ENCODE results near the gene SUPT4H1. TPM values are rescaled to one million over a fixed set of nuclear protein-coding genes. Genes with fewer than 3 reads are reported as not detected.
"Not testable (repeated sequence)": the region's sequence is repeated elsewhere in the genome, so short reads cannot be mapped to it uniquely, and the experiment has no call there.

The SUPT4H1 gene
- polyA plus RNA-seq, 3 donors, result 30.6 to 91.4 (median 67.8) TPM

DNA sequence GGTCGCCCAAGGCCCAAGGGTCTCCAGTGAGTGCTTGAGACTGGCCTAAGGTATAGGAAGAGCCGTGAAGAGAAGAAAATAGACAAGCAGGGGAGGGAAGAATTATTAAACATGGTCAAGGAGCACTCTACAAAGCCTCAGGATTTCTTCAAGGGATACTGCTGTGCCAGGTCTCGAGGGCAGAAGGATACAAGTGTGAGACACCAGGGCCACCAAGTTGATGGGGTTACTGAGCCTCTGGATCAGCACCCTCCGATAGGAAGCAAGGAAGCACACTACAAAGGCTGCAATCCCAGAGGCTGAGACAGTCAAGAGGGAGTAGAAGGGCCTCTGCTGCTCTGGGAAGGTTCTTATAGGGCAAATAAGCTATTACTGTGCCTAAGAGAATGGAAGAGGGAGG is 6.5 kb downstream of the SUPT4H1 start:
- WGBS, 3 donors, result 68 to 98% (median 91%) methylated on average over 4 of the region's 4 CpGs
- H3K27ac ChIP-seq (ENCODE audit: low read depth, low read length), result no peak overlapping the region

DNA sequence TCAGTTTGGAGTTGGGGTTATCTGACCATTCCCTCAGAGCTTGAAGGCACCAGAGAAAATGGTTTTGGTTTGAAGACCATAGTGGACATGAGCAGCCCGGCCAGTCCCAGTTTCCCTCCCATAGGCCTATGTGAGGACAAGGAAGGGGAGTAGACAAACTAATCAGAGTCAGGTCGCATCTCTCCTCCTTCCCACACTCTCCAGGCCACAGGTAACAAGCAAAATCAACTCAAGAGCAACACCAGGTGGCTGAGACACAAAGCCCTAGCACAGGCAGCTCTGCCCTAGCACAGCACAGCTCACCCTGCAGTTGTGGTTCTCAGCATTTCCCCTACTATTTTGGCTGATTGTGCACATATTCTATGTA is 7.2 kb downstream of the SUPT4H1 start:
- H3K27ac ChIP-seq (ENCODE audit: low read depth, low read length), result no peak overlapping the region
- WGBS, 3 donors, result 40 to 60% (median 50%) methylated on average over 2 of the region's 2 CpGs

GRCh38 chr17:58344047-58344790 is 7.8 kb downstream of the SUPT4H1 start:
- WGBS, 3 donors, result 28 to 59% (median 37%) methylated on average over 9 of the region's 9 CpGs
- H3K27ac ChIP-seq (ENCODE audit: low read depth, low read length), result no peak overlapping the region

DNA sequence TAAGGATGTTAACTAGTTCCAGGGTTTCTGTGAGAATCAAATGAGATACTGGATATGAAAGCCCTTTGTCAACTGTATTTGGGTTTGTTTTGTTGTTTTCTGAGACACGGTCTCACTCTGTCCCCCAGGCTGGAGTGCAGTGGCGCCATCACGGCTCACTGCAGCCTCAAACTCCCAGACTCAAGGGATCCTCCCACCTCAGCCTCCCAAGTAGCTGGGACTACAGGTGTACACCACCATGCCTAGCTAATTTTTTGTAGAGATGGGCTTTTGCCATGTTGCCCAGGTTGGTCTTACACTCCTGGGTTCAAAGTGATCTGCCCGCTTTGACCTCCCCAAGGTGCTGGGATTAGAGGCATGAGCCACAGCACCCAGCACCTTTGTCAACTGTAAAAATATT is 8.9 kb downstream of the SUPT4H1 start:
- 87 to 92% (median 90%) methylated on average over 4 of the region's 4 CpGs for WGBS, 3 donors
- no peak overlapping the region for H3K27ac ChIP-seq (ENCODE audit: low read depth, low read length)

DNA sequence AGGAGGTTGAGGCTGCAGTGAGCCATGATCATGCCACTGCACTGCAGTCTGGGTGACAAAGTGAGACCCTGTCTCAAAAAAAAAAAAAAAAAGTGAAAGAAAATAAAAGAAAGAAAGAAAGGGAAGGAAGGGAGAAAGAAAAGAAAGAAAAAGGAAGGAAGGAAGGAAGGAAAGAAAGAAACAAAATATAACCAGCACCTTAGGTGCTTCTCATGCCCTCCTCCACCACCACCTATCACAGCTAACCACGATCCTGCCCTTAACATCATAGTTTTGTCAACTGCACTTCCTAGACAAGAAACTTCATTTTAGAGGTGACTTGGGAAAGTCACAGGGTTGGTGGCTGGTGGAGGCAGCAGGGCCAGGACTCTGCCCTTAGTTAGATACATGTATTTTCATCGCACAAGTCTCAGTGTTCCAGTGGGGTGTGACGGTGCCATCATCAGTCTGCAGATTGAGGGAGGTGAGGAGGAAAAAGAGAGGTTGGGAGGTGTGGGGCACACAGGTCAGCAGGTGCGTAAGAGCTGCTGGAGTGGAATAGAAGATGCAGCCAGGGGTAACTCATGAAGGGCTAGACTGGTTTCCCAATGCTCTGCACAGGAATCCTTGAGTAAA is 10.0 kb downstream of the SUPT4H1 start:
- 68 to 78% (median 74%) methylated on average over 4 of the region's 4 CpGs for WGBS, 3 donors
- no peak overlapping the region for H3K27ac ChIP-seq (ENCODE audit: low read depth, low read length)

DNA sequence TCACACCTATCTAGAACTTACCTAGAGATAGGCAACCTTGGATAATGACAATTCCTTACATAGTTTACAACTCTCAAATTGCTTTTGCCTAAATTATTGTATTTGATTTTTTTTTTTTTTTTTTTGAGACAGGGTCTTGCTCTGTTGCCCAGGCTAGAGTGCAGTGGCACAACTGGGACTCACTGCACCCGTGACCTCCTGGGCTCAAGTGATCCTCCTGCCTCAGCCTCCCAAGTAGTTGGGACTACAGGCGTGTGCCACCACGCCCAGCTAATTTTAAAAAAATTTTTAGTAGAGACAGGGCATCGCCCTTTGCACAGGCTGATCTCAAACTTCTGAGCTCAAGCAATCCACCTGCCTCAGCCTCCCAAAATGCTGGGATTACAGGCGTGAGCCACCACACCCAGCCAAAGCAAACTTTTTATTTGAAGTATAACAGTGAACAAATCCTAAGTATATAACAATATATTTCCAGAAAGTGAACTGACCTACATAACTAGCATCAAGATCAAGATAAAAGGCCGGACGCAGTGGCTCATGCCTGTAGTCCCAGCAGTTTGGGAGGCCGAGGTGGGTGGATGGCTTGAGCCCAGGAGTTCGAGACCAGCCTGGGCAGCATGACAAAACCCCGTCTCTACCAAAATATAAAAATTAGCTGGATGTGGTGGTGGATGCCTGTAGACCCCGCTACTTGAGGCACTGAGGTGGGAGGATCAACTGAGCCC is 10.7 kb downstream of the SUPT4H1 start:
- 89 to 94% (median 92%) methylated on average over 11 of the region's 11 CpGs for WGBS, 3 donors
- not testable (repeated sequence) for H3K27ac ChIP-seq (ENCODE audit: low read depth, low read length)

DNA sequence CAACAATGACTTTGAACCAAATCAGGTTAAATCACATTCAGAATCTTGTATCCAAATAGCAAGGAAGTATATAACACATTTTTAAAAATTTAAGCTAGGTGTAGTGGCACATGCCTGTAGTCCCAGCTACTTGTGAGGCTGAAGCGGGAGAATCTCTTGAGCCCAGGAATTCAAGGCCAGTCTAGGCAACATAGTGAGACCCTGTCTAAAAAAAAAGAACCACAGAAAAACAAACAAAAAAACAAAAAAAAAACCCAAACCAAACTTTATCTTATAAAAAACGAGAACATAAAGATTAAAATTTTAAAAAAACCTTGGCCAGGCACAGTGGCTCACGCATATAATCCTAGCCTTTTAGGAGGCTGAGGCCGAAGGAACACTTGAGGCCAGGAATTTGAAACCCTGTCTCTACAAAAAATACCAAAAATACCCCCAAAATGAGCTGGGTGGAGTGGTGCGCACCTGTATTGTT is 11.6 kb downstream of the SUPT4H1 start:
- WGBS, 3 donors, result 79 to 87% (median 85%) methylated on average over 5 of the region's 5 CpGs
- no peak overlapping the region for H3K27ac ChIP-seq (ENCODE audit: low read depth, low read length)

DNA sequence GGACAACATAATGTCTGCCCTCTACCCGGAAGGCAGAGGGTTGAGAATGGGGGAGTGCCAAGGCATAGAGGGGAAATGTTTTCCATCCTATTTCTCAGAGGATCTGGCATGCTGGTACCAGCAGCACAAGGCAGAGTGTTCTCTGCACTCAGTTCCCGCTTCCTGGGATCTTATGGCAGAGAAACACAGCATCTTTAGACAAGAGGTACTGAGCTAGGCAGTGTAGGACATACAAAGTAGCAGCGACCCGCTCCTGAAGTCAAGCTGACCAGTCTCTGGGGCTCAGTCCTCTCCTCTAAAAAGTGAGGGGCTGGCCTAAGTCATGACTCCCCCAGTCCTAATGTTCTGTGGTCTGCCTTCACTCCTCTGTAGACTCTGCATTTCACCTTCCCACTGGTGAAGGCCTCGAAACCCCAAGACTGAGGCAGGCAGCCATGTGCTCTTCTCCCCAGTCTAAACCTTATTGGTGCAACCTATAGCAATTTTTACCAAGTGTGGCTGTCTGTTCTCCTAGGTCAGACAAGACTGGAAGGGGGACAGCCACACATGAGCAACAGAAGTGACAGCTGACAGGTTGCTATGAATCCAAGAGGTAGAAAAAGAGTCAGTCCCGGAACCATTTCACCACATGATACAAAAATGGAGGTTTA is 12.1 kb downstream of the SUPT4H1 start:
- 74 to 89% (median 76%) methylated on average over 6 of the region's 6 CpGs for WGBS, 3 donors
- H3K27ac ChIP-seq (ENCODE audit: low read depth, low read length), result no peak overlapping the region

GRCh38 chr17:58338841-58339754 is 12.9 kb downstream of the SUPT4H1 start:
- no peak overlapping the region for H3K27ac ChIP-seq (ENCODE audit: low read depth, low read length)
- 29 to 55% (median 39%) methylated on average over 10 of the region's 10 CpGs for WGBS, 3 donors

DNA sequence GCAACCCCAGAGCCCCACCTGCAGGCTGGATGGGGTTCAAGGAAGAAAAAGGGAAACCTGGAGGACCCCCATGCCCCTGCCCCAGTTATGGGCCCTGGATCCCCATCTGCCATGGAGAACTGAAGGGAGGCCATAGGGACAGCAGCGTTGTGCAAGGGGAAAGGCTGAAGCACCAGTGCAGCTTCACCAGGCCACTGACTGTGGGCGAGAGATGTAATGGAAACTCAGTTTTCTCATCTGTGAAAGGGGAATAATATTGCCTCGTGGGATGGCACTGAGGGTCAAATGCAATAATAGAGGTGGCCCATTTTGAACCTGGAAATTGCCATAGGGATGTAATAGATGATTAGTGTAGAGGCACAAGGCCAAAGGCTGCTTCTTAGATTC is 13.6 kb downstream of the SUPT4H1 start:
- WGBS, 3 donors, result 60 to 80% (median 67%) methylated on average over 3 of the region's 3 CpGs
- H3K27ac ChIP-seq (ENCODE audit: low read depth, low read length), result no peak overlapping the region

- peak overlapping the region; percentile 97 for H3K27ac ChIP-seq (ENCODE audit: low read depth, low read length)
- WGBS, 3 donors, result 25 to 37% (median 27%) methylated on average over 22 to 23 of the region's 23 CpGs
These were observed 14.2 kb downstream of the SUPT4H1 start for GRCh38 chr17:58337600-58338453.

DNA sequence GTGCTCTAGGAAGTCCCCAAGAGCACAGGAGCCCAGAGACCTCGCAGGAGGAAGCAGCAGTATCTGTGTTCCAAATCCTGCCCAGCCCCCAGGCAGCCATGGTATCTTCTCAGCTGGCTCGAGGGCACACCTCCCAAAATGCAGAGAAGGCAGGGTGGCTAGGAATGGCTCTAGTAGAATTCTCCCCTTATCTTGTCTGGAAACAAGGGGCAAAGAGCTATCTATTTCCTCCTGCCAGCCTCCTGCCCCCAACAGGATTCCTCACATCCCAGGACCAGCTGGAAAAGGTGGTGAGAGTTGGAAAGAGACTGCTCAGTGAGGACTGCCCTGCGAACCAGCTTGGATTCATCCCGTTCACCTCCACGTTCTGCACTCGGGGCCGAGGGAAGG is 14.8 kb downstream of the SUPT4H1 start:
- peak overlapping the region; percentile 48 for H3K27ac ChIP-seq (ENCODE audit: low read depth, low read length)
- 27 to 34% (median 31%) methylated on average over 7 of the region's 7 CpGs for WGBS, 3 donors

DNA sequence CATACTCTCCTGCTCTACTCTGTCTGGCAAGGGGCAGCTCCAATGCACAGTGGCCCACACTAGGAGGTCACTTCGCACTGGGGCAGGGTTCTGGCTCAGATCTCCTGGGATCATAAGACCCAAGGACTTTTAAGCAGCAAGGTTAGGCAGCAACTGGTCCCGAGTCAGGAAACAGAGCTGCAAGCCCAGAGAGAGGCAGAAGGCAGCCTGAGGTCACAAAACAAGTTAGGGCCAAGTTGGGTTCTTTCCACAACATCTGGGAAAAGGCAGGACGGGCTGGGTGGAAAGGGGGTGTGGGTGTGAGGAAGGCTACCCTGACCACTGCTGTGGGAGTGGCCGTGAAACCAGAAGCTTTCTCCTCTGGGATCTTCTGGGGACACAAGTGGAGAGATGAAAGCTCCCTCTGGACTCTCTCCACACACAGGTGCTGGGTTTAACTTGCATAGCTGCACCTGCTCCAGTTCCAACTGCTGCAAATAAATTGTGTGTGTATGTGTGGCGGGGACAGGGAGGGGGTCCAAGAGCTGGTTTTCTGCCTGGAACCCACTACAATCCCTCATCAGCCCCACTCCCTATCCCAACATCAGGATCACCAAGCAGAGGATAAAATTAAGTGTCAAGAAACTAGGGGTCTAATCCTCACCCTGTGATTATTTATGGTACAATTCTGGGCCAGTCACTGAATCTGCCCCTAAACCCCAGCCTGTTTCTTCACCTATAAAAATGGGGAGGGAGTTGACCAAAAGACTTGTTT is 15.4 kb downstream of the SUPT4H1 start:
- peak overlapping the region; percentile 48 for H3K27ac ChIP-seq (ENCODE audit: low read depth, low read length)
- 25 to 33% (median 25%) methylated on average over 5 of the region's 5 CpGs for WGBS, 3 donors

DNA sequence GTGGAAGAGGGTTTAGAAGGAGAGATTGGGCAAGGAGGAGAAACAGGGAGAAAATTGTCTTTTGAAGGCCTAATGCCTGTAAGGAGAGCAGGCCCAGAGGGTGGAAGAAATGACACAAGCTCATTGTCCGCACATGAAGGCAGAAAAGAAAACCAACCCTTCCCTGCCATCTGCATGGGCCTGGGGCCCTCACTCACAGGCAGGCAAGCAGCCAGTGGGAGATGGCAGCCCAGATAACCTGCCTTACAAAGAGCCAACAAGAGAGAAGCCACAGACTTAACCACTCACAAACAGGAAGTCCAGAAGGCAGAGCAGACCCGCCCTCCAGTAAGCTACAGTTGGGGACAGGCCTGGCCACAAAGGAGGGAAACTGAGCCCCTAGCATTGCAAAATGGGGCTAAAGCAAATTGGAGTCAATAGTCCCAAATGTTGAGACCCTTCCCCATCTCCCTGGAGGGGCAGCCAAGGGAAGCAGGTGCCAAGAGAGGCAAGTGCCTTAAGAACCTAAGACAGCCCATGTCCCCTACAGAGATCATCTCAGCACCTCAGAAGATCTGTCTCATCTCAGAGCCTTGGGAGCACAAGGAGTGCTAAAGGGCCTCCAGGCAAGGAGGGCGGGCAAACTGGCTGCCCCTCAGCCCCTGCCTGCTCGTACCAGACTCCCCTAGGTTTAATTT is 16.1 kb downstream of the SUPT4H1 start:
- WGBS, 3 donors, result 44 to 72% (median 58%) methylated on average over 4 of the region's 4 CpGs

GRCh38 chr17:58335061-58335731 is 16.8 kb downstream of the SUPT4H1 start:
- WGBS, 3 donors, result 47 to 51% (median 48%) methylated on average over 10 of the region's 10 CpGs
- H3K27ac ChIP-seq (ENCODE audit: low read depth, low read length), result peak overlapping the region; percentile 10

More for the DNA sequence above, 16.1 kb downstream of the SUPT4H1 start:
- H3K27ac ChIP-seq (ENCODE audit: low read depth, low read length), result peak overlapping the region; percentile 48
